WTC11 (cell line): Measurements from ENCODE around the gene FAM240B.

Experiments used
- CBFB ChIP-seq: sonication (generic); formaldehyde crosslinking; IDR thresholded peaks from 2 replicates; pipeline ENCODE4 v1.8.1; 2022; ENCODE audit warnings: mild to moderate bottlenecking, low read depth, missing genetic modification reagents
- ETV6 ChIP-seq: sonication (generic); formaldehyde crosslinking; IDR thresholded peaks from 2 replicates; pipeline ENCODE4 v1.8.1; 2022; ENCODE audit warnings: mild to moderate bottlenecking, missing genetic modification reagents
- NR2C2 ChIP-seq: sonication (generic); formaldehyde crosslinking; IDR thresholded peaks from 2 replicates; pipeline ENCODE4 v1.8.0; 2022; ENCODE audit warnings: mild to moderate bottlenecking, missing genetic modification reagents
- NR3C1 ChIP-seq: sonication (generic); formaldehyde crosslinking; conservative IDR thresholded peaks from 2 replicates; pipeline ENCODE4 v1.8.1; 2023; ENCODE audit warnings: low read depth, mild to moderate bottlenecking, missing genetic modification reagents
- RELA ChIP-seq: sonication (generic); formaldehyde crosslinking; IDR thresholded peaks from 2 replicates; pipeline ENCODE4 v1.8.1; 2022; ENCODE audit warnings: missing genetic modification reagents, mild to moderate bottlenecking, borderline replicate concordance
- SP1 ChIP-seq: sonication (generic); formaldehyde crosslinking; conservative IDR thresholded peaks from 2 replicates; pipeline ENCODE4 v1.8.1; 2022; ENCODE audit warnings: missing genetic modification reagents
- TP53 ChIP-seq: sonication (generic); formaldehyde crosslinking; IDR thresholded peaks from 2 replicates; pipeline ENCODE4 v1.8.1; 2023; ENCODE audit warnings: mild to moderate bottlenecking, missing genetic modification reagents
- ZNF121 ChIP-seq: sonication (generic); formaldehyde crosslinking; IDR thresholded peaks from 2 replicates; pipeline ENCODE4 v1.8.0; 2023; ENCODE audit warnings: missing genetic modification reagents
- ZNF317 ChIP-seq: sonication (generic); formaldehyde crosslinking; IDR thresholded peaks from 2 replicates; pipeline ENCODE4 v1.8.1; 2023; ENCODE audit warnings: low read depth, mild to moderate bottlenecking, moderate library complexity, missing genetic modification reagents, borderline replicate concordance
- TF ChIP-seq, protein P1 (sequence below): fragments of 200-600 bp; IDR thresholded peaks from 2 replicates; pipeline ENCODE4 v1.8.0; 2022; ENCODE audit warnings: antibody characterized with exemption
- TF ChIP-seq, protein P2 (sequence below): sonication (generic); formaldehyde crosslinking; conservative IDR thresholded peaks from 2 replicates; pipeline ENCODE4 v1.8.1; 2022; ENCODE audit warnings: mild to moderate bottlenecking, missing genetic modification reagents
- TF ChIP-seq, protein P3 (sequence below): sonication (generic); formaldehyde crosslinking; IDR thresholded peaks from 2 replicates; pipeline ENCODE4 v1.8.0; 2022; ENCODE audit warnings: mild to moderate bottlenecking, missing genetic modification reagents
- TF ChIP-seq, protein P4 (sequence below): sonication (generic); formaldehyde crosslinking; IDR thresholded peaks from 2 replicates; pipeline ENCODE4 v1.8.0; 2022; ENCODE audit warnings: missing genetic modification reagents
- TF ChIP-seq, protein P5 (sequence below): fragments of 250-450 bp; sonication (Bioruptor Pico); conservative IDR thresholded peaks from 2 replicates; pipeline ENCODE4 v1.9.0; 2021; ENCODE audit warnings: mild to moderate bottlenecking

DNA sequence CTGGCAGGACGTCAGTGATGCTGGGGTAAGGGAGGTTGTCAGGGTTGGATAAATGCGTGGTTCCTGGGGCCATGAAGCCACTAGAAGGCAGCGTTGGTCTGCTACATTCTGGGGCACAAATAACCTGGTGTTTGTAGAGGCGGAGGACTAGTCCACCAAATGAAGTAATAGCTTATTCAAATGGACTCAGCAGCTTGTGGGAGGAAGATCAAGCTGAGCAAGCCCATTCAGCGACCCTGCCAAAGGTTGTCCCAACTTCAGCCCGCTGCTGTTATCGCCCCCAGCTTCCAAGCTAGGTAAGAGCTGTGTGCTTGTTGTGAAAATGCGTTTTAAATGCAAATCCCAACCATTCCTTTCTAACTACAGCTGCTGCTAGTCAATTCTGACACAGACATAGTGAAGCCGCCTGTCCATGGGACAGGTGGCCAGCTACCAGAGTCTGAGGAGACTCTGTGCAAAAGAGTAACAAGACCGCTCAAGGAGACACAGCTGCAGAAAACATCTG, 7.6 kb upstream of the FAM240B start:
- TF ChIP-seq ETV6 (CRISPR knock-in tag), result no peak
- TF ChIP-seq, protein P1, sequence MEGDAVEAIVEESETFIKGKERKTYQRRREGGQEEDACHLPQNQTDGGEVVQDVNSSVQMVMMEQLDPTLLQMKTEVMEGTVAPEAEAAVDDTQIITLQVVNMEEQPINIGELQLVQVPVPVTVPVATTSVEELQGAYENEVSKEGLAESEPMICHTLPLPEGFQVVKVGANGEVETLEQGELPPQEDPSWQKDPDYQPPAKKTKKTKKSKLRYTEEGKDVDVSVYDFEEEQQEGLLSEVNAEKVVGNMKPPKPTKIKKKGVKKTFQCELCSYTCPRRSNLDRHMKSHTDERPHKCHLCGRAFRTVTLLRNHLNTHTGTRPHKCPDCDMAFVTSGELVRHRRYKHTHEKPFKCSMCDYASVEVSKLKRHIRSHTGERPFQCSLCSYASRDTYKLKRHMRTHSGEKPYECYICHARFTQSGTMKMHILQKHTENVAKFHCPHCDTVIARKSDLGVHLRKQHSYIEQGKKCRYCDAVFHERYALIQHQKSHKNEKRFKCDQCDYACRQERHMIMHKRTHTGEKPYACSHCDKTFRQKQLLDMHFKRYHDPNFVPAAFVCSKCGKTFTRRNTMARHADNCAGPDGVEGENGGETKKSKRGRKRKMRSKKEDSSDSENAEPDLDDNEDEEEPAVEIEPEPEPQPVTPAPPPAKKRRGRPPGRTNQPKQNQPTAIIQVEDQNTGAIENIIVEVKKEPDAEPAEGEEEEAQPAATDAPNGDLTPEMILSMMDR, result no peak
- TF ChIP-seq, protein P2, sequence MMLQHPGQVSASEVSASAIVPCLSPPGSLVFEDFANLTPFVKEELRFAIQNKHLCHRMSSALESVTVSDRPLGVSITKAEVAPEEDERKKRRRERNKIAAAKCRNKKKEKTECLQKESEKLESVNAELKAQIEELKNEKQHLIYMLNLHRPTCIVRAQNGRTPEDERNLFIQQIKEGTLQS, result no peak
- TF ChIP-seq TP53 (CRISPR knock-in tag), result no peak
- peak; percentile 99 for TF ChIP-seq ZNF121
- TF ChIP-seq, protein P3, sequence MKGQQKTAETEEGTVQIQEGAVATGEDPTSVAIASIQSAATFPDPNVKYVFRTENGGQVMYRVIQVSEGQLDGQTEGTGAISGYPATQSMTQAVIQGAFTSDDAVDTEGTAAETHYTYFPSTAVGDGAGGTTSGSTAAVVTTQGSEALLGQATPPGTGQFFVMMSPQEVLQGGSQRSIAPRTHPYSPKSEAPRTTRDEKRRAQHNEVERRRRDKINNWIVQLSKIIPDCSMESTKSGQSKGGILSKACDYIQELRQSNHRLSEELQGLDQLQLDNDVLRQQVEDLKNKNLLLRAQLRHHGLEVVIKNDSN, result no peak
- TF ChIP-seq, protein P4, sequence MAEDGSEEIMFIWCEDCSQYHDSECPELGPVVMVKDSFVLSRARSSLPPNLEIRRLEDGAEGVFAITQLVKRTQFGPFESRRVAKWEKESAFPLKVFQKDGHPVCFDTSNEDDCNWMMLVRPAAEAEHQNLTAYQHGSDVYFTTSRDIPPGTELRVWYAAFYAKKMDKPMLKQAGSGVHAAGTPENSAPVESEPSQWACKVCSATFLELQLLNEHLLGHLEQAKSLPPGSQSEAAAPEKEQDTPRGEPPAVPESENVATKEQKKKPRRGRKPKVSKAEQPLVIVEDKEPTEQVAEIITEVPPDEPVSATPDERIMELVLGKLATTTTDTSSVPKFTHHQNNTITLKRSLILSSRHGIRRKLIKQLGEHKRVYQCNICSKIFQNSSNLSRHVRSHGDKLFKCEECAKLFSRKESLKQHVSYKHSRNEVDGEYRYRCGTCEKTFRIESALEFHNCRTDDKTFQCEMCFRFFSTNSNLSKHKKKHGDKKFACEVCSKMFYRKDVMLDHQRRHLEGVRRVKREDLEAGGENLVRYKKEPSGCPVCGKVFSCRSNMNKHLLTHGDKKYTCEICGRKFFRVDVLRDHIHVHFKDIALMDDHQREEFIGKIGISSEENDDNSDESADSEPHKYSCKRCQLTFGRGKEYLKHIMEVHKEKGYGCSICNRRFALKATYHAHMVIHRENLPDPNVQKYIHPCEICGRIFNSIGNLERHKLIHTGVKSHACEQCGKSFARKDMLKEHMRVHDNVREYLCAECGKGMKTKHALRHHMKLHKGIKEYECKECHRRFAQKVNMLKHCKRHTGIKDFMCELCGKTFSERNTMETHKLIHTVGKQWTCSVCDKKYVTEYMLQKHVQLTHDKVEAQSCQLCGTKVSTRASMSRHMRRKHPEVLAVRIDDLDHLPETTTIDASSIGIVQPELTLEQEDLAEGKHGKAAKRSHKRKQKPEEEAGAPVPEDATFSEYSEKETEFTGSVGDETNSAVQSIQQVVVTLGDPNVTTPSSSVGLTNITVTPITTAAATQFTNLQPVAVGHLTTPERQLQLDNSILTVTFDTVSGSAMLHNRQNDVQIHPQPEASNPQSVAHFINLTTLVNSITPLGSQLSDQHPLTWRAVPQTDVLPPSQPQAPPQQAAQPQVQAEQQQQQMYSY (CRISPR knock-in tag), result no peak
- TF ChIP-seq, protein P5, sequence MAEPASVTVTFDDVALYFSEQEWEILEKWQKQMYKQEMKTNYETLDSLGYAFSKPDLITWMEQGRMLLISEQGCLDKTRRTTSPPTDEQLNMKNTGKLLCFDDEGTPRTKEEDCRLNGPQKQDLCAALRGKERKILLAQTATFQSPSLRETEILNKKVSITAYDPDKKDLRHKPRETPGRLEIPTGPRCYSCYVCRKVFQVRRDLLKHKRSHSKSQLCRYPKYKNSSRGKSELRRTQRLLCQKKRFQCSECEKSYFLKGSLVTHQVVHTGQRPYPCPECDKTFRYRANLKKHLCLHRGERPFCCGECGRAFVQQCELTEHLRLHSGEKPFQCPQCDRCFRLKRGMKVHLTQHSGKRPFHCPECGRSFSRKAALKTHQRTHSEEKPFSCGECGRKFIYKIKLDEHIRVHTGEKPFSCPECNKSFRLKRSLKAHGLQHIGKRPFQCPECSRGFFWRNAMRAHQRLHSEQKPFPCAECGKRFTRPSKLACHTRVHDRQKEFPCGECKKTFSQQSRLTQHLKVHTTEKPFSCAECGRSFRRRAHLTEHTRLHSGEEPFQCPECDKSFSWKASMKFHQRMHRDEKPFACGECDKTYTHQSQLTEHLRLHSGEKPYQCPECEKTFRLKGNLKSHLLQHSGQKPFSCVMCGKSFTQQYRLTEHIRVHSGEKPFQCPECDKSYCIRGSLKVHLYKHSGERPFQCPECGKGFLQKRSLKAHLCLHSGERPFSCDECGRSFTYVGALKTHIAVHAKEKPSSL (CRISPR knock-in tag), result no peak
- no peak for TF ChIP-seq RELA (CRISPR knock-in tag)
- TF ChIP-seq ZNF317 (CRISPR knock-in tag), result no peak
- TF ChIP-seq SP1, result peak; percentile 29; the same call in 1 of the 2 replicates
- no peak for TF ChIP-seq CBFB (CRISPR knock-in tag)
- TF ChIP-seq NR2C2 (CRISPR knock-in tag), result no peak
- TF ChIP-seq NR3C1, result no peak
